Kidney epithelial cell (primary cell): ENCODE data around the gene DLG2. TPM values are rescaled to one million over a fixed set of nuclear protein-coding genes. Genes with fewer than 3 reads are reported as not detected.

ENCODE experiments used
- DNase-seq: peaks from one replicate; pipeline ENCODE4 v3.0.0-alpha.2; 2010; ENCODE audit warnings: low read depth
- H3K27me3 ChIP-seq: 2 replicates; pipeline ENCODE4 v1.6.0; 2011; ENCODE audit warnings: low read length; ENCODE audit not compliant: control insufficient read depth, insufficient read depth
- H3K36me3 ChIP-seq: 2 replicates; pipeline ENCODE4 v1.5.1; 2011; ENCODE audit warnings: low read length; ENCODE audit not compliant: control insufficient read depth, insufficient read depth
- H3K4me3 ChIP-seq: 2 replicates; pipeline ENCODE4 v1.5.1; 2011; ENCODE audit warnings: low read depth, mild to moderate bottlenecking, control low read depth, low read length
- total RNA-seq: library from RNA; depleted of rRNA; stranded (reverse); fragments of >200 nt; gene quantifications from 2 replicates; pipeline ENCODE4 v1.2.3, GENCODE V29; 2015
- TF ChIP-seq, protein P1 (sequence below): IDR thresholded peaks from 2 replicates; pipeline ENCODE4 v1.5.1; 2011; ENCODE audit warnings: mild to moderate bottlenecking, moderate library complexity, low read length, control low read depth, inconsistent platforms; ENCODE audit not compliant: insufficient read depth, poor library complexity, severe bottlenecking

The DLG2 gene
- total RNA-seq, 1 donor from 2014 or later: 0.75 TPM

GRCh38 chr11:83865636-83866461 is 1761.3 kb downstream of the DLG2 start:
- Histone ChIP-seq H3K27me3 (no peaks in the 10 kb centered on the region), H3K36me3 (no peaks in the 10 kb centered on the region), H3K4me3 (no peak overlapping the region)
- TF ChIP-seq, protein P1, sequence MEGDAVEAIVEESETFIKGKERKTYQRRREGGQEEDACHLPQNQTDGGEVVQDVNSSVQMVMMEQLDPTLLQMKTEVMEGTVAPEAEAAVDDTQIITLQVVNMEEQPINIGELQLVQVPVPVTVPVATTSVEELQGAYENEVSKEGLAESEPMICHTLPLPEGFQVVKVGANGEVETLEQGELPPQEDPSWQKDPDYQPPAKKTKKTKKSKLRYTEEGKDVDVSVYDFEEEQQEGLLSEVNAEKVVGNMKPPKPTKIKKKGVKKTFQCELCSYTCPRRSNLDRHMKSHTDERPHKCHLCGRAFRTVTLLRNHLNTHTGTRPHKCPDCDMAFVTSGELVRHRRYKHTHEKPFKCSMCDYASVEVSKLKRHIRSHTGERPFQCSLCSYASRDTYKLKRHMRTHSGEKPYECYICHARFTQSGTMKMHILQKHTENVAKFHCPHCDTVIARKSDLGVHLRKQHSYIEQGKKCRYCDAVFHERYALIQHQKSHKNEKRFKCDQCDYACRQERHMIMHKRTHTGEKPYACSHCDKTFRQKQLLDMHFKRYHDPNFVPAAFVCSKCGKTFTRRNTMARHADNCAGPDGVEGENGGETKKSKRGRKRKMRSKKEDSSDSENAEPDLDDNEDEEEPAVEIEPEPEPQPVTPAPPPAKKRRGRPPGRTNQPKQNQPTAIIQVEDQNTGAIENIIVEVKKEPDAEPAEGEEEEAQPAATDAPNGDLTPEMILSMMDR: no peak
- peak; percentile 42 for DNase-seq

- Histone ChIP-seq H3K27me3 (no peaks in the 10 kb centered on the region), H3K36me3 (no peaks in the 10 kb centered on the region), H3K4me3 (no peak overlapping the region)
- no peak for DNase-seq
- TF ChIP-seq, protein P1: no peak
Measured at GRCh38 chr11:83864412-83865057, 1762.6 kb downstream of the DLG2 start.

- no peak overlapping the region for H3K4me3 ChIP-seq
Measured at GRCh38 chr11:83863272-83863671, 1763.9 kb downstream of the DLG2 start.

GRCh38 chr11:83862691-83863090 is 1764.5 kb downstream of the DLG2 start:
- Histone ChIP-seq H3K4me3 (no peak overlapping the region), H3K36me3 (no peaks in the 10 kb centered on the region), H3K27me3 (no peaks in the 10 kb centered on the region)
- TF ChIP-seq, protein P1: no peak
- no peak for DNase-seq

More at GRCh38 chr11:83863272-83863671, 1763.9 kb downstream of the DLG2 start:
- Histone ChIP-seq H3K27me3 (no peaks in the 10 kb centered on the region), H3K36me3 (no peaks in the 10 kb centered on the region)
- DNase-seq: no peak
- TF ChIP-seq, protein P1: no peak

- TF ChIP-seq, protein P1: no peak
- Histone ChIP-seq H3K36me3 (no peaks in the 10 kb centered on the region), H3K4me3 (no peak overlapping the region), H3K27me3 (no peaks in the 10 kb centered on the region)
- no peak for DNase-seq
Measured at GRCh38 chr11:83862033-83862432, 1765.1 kb downstream of the DLG2 start.
